22Rv1 (cell line): ENCODE results near the gene EVA1A.

Experiments
- H3K27ac ChIP-seq: fragments of 450-650 bp; 2 replicates; pipeline ENCODE4 v1.5.1; 2017
- CTCF ChIP-seq: fragments of 450-650 bp; IDR thresholded peaks from 2 replicates; pipeline ENCODE4 v1.5.1; 2017; ENCODE audit warnings: mild to moderate bottlenecking
- ZFX ChIP-seq: fragments of 450-650 bp; IDR thresholded peaks from 2 replicates; pipeline ENCODE4 v1.6.1; 2017; ENCODE audit warnings: antibody characterized with exemption, borderline replicate concordance

Gene EVA1A

DNA sequence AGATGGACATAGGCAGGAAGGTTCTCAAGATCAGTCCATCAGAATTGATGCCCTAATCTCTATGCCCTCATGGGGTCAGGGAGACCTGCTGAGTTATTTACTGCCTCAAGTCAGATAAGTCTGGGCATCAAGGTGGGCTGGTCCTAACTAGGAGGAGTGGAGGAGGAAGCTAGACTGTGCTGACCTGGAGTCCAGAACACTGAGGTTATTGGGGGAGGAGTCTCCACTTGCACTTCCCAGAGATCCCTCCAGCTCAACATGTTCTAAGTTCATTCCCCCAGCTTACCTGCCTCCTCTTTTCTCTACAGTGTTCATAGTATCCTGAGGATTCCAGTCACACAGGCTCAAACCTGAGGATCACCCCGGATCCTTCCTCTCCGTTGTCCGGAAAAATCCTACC lies 19.3 kb downstream of the EVA1A start:
- TF ChIP-seq CTCF (no peak), ZFX (no peak)
- H3K27ac ChIP-seq = no peak overlapping the region

DNA sequence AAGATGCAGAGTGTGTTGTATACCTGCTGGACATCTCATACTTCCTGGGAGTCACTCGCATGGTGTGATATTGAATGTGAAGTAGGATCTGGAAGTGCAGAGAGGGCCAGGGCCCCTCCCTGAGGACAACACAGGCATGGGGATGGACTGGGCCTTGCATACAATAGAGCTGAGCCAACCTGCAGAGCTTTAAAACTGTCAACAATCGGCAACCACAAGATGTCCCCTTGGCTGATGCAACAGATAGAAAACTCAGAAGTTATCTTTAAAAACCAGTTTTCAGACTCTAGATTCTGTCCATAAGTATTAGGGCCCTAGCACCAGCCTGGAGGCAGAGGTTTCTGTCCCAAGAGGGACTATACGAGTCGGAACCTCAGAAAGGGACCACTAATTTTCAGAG lies 19.7 kb downstream of the EVA1A start:
- no peak overlapping the region for H3K27ac ChIP-seq
- TF ChIP-seq ZFX = no peak
- no peak for TF ChIP-seq CTCF

GRCh38 chr2:75539955-75540716 lies 20.6 kb downstream of the EVA1A start:
- H3K27ac ChIP-seq = no peak overlapping the region
- TF ChIP-seq ZFX (no peak), CTCF (no peak)

GRCh38 chr2:75538521-75539490 lies 21.9 kb downstream of the EVA1A start:
- no peak overlapping the region for H3K27ac ChIP-seq

GRCh38 chr2:75537658-75538057 lies 23.1 kb downstream of the EVA1A start:
- TF ChIP-seq CTCF (no peak), ZFX (no peak)
- H3K27ac ChIP-seq = no peak overlapping the region

More at GRCh38 chr2:75538521-75539490, 21.9 kb downstream of the EVA1A start:
- TF ChIP-seq ZFX (no peak), CTCF (no peak)

GRCh38 chr2:75533135-75533534 lies 27.6 kb downstream of the EVA1A start:
- H3K27ac ChIP-seq = no peak overlapping the region
- TF ChIP-seq CTCF = no peak
- TF ChIP-seq ZFX = no peak
